Measurements from ENCODE around the gene CUL2. TPM values are rescaled to one million over a fixed set of nuclear protein-coding genes. Genes with fewer than 3 reads are reported as not detected.
"Not testable (repeated sequence)": the region's sequence is repeated elsewhere in the genome, so short reads cannot be mapped to it uniquely, and the experiment has no call there.

Gene CUL2
- total and polyA plus RNA-seq, 2 donors: 19.0 to 41.0 TPM

DNA sequence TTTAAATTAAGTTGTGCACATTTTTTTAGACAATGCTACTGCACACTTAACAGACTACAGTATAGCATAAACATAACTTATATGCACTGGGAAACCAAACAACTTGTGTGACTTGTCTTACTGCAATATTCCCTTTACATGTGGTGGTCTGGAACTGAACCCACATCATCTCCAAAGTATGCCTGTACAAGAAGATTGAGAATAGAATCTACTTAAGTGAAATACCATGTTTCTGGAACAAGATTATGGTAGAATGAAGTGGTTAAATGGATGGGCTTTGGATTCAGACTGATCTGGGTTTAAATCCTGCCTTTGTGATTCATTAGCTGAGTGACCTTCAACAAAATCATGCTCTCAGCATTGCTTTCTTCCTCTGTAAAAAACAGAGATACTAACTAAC, 30.7 kb downstream of the CUL2 start:
- Histone ChIP-seq H3K36me3 (ENCODE audit: insufficient read depth) (no peaks in the 10 kb centered on the region), H3K4me3 (ENCODE audit: low read depth, low read length) (no peak overlapping the region), H3K4me1 (ENCODE audit: insufficient read depth) (no peaks in the 10 kb centered on the region), H3K27ac (ENCODE audit: low read depth) (no peak overlapping the region)
- no peak for DNase-seq (ENCODE audit: extremely low spot score)

DNA sequence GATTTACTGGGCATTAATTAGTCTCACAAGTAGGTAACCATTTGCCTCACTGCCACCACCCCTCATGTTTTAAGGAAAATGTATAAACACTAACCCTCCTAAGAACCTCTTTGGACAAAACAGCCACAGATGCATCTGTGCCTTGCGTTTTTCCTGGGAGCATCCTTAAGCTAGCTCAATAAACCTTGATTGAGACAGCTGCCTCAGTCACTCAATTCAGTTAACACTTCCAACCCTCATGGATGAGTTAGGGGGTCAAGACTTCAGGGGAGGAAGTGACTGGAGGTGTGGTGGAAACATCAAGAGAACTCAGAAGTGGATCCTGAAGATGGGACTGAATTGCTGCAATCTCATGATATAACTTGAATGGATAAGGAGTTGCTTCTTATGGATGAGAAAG, 31.5 kb downstream of the CUL2 start:
- no peaks in the 10 kb centered on the region for H3K4me1 ChIP-seq (ENCODE audit: insufficient read depth)
- H3K27ac ChIP-seq (ENCODE audit: low read depth): no peak overlapping the region
- WGBS: 63% methylated on average over 1 of the region's 1 CpG
- no peak overlapping the region for H3K4me3 ChIP-seq (ENCODE audit: low read depth, low read length)
- no peak for DNase-seq (ENCODE audit: extremely low spot score)
- H3K36me3 ChIP-seq (ENCODE audit: insufficient read depth): no peaks in the 10 kb centered on the region

DNA sequence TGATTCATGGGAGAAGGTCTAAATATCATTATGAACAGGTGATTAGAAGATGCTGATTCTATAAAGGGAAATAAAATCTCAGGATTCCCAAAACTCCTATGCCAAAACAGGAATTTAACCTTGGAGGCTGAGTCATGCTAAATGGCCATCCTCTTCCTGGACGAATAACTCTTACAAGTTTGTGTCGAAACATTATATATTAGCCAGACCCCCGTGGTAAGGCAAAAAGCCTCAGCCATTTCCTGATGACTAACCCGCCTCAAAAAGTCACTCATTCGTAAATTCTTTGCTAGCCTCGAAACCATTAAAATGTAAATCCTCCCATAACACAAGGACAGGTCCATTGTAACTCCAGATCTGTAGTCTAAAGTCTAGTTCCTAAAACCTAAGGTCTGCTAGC, 32.0 kb downstream of the CUL2 start:
- no peak for DNase-seq (ENCODE audit: extremely low spot score)
- Histone ChIP-seq H3K27ac (ENCODE audit: low read depth) (no peak overlapping the region), H3K36me3 (ENCODE audit: insufficient read depth) (no peaks in the 10 kb centered on the region), H3K4me3 (ENCODE audit: low read depth, low read length) (no peak overlapping the region), H3K4me1 (ENCODE audit: insufficient read depth) (no peaks in the 10 kb centered on the region)
- WGBS: 66% methylated on average over 6 of the region's 6 CpGs

DNA sequence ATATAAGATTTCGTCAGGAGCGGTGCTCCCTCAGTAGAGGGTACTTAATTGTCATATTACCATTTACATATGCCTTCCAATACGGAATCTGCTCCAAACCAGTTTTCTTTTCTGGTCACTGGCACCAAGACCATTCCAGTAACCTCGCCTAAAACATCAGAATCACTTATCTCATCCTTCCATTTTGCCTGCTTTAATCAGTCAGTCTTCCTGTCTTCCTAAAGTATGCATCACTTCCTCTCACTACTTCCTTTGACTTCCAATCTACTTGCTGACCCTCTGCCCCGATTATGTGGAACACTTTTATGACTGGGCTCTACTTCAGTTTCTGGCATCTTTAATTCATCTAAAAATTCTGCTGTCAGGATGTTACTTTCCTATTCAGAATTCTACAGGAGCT, 33.5 kb downstream of the CUL2 start:
- Histone ChIP-seq H3K36me3 (ENCODE audit: insufficient read depth) (no peaks in the 10 kb centered on the region), H3K4me3 (ENCODE audit: low read depth, low read length) (no peak overlapping the region), H3K27ac (ENCODE audit: low read depth) (no peak overlapping the region), H3K4me1 (ENCODE audit: insufficient read depth) (no peaks in the 10 kb centered on the region)
- WGBS: 79% methylated on average over 5 of the region's 5 CpGs
- no peak for DNase-seq (ENCODE audit: extremely low spot score)

DNA sequence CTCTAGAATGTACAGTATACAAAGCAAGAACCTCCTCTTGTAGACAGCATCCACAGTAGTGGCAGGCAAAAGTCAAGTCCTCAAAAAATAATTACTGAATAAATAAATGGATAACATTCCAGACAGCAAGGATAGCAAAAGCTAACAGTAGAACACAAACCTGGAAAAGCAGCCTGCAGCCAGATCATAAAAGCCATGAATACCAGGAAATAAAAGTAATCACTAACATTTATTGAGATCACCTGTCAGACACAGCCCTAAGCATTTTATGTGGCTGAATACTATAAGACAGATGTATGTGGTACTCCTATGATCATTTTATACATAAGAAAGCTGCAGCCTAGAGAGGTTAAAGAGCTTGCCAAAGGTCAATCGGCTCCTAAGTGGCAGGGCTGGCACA, 34.0 kb downstream of the CUL2 start:
- Histone ChIP-seq H3K4me1 (ENCODE audit: insufficient read depth) (no peaks in the 10 kb centered on the region), H3K4me3 (ENCODE audit: low read depth, low read length) (no peak overlapping the region), H3K27ac (ENCODE audit: low read depth) (no peak overlapping the region), H3K36me3 (ENCODE audit: insufficient read depth) (no peaks in the 10 kb centered on the region)
- 95% methylated on average over 1 of the region's 1 CpG for WGBS
- DNase-seq (ENCODE audit: extremely low spot score): no peak

DNA sequence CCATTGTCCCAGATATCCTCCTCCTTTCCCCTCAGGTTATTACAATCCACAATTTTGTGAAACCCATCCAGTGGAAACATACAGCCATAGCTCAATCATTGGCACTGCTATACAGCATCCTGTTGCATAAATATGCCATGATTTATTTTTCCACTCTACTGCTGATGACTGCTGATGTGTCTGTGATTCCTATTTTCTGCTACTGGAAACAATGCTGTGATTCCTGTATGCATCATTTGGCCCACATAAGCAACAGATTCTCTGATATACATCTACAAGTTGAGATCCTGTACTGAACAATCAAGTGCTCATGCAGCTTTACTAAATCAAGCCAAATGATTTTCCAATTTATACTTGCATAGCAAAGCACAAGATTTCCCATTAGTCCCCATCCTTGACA, 39.6 kb downstream of the CUL2 start:
- no peak for DNase-seq (ENCODE audit: extremely low spot score)
- no peak overlapping the region for H3K4me3 ChIP-seq (ENCODE audit: low read depth, low read length)
- no peaks in the 10 kb centered on the region for H3K4me1 ChIP-seq (ENCODE audit: insufficient read depth)
- no peak overlapping the region for H3K27ac ChIP-seq (ENCODE audit: low read depth)
- H3K36me3 ChIP-seq (ENCODE audit: insufficient read depth): no peaks in the 10 kb centered on the region

DNA sequence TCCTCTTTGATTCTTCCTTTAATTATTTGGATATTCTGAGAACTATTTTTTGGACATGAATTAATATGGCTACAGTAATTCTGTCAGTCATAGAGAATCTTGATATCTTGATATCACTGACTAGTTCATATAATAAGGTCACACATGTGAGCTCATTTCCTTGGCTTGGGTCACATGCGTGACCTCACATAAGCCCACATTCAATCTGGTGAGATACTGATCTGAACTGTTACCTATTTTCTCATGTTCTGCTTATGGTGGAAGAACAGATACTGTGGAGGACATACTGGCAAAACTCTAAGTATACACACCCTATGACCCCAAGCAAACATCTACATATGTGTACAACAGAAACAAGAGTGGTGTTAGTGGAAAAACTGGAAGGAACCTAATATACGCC, 44.1 kb downstream of the CUL2 start:
- Histone ChIP-seq H3K36me3 (ENCODE audit: insufficient read depth) (no peaks in the 10 kb centered on the region), H3K4me3 (ENCODE audit: low read depth, low read length) (no peak overlapping the region), H3K4me1 (ENCODE audit: insufficient read depth) (no peaks in the 10 kb centered on the region), H3K27ac (ENCODE audit: low read depth) (no peak overlapping the region)
- DNase-seq (ENCODE audit: extremely low spot score): no peak
- WGBS: 95% methylated on average over 2 of the region's 2 CpGs

DNA sequence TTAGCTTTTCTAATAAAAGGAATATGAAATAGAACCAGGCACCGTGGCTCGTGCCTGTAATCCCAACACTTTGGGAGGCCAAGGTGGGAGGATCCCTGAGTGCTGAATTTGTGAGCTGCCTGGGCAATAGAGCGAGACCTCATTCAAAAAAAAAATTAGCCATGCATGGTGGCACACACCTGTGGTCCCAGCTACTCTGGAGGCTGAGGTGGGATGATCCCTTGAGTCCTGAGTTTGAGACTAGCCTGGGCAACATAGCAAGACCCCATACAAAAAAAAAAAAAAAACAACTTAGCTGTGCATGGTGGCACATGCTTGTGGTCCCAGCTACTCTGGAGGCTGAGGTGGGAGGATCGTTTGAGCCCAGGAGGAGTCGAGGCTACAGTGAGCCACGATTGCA, 44.9 kb downstream of the CUL2 start:
- not testable (repeated sequence) for DNase-seq (ENCODE audit: extremely low spot score); H3K36me3 ChIP-seq (ENCODE audit: insufficient read depth); H3K4me3 ChIP-seq (ENCODE audit: low read depth, low read length); H3K27ac ChIP-seq (ENCODE audit: low read depth); H3K4me1 ChIP-seq (ENCODE audit: insufficient read depth)
- WGBS: 78% methylated on average over 6 of the region's 6 CpGs

DNA sequence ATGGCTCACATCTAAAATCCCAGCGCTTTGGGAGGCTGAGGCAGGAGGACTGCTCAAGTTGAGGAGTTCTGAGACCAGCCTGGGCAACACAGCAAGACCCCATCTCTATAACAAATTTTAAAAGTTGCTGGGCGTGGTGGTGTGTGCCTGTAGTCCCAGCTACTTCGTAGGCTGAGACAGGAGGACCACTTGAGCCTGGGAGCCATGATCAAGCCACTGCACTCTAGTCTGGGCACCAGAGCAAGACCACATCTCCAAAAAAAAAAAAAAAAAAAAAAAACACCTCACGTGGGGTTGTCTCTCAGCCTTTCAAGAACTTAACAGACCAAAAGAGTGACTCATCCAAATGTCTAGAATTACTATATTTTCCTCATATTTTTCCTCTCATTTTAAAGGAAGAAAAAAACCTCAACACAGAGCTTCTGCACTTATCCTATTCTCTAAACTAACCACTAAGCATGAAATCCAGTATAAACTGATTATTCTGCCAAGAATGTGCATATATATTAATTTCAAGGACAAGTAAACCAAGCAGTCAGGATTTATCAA, 46.3 kb downstream of the CUL2 start:
- Histone ChIP-seq H3K4me3 (ENCODE audit: low read depth, low read length) (no peak overlapping the region), H3K4me1 (ENCODE audit: insufficient read depth) (no peaks in the 10 kb centered on the region), H3K36me3 (ENCODE audit: insufficient read depth) (no peaks in the 10 kb centered on the region), H3K27ac (ENCODE audit: low read depth) (no peak overlapping the region)
- WGBS: 94% methylated on average over 4 of the region's 4 CpGs
- DNase-seq (ENCODE audit: extremely low spot score): no peak

DNA sequence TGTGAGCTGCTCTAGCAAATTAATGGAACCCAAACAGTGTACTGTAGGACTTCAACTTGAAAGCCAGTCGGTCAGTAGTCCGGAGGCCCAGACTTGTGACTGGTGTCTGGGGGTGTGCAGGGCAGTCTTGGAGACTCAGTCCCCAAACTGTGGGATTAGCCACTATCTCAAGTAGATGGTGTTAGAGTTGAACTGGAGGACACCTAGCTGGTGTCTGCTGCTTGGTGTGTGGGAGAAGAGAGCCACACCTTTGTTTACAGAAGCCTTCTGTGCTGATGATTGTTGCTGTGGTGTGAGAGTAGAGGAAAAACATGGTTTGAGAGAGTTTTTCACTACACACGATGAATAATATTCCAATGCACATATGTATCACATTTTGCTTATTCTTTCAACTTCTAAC, 47.4 kb downstream of the CUL2 start:
- Histone ChIP-seq H3K27ac (ENCODE audit: low read depth) (no peak overlapping the region), H3K4me1 (ENCODE audit: insufficient read depth) (no peaks in the 10 kb centered on the region), H3K4me3 (ENCODE audit: low read depth, low read length) (no peak overlapping the region), H3K36me3 (ENCODE audit: insufficient read depth) (no peaks in the 10 kb centered on the region)
- WGBS: 92% methylated on average over 3 of the region's 3 CpGs
- no peak for DNase-seq (ENCODE audit: extremely low spot score)

DNA sequence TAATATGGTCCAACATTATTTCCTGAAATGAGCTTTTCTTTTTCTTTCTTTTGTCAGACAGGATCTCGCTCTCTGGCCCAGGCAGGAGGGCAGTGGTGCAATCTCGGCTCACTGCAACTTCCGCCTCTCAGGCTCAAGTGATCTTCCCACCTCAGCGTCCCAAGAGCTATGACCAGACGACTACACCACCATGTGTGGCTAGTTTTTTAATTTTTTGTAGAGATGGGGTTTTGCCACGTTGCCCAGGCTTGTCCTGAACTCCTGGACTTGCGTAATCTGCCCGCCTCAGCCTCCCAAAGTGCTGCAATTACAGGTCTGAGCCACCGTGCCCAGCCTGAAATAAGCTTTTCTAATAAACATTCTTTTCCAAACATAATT, 48.6 kb downstream of the CUL2 start:
- no peak for DNase-seq (ENCODE audit: extremely low spot score)
- WGBS: 86% methylated on average over 9 of the region's 9 CpGs
- no peak overlapping the region for H3K27ac ChIP-seq (ENCODE audit: low read depth)
- no peaks in the 10 kb centered on the region for H3K4me1 ChIP-seq (ENCODE audit: insufficient read depth)
- H3K36me3 ChIP-seq (ENCODE audit: insufficient read depth): no peaks in the 10 kb centered on the region
- no peak overlapping the region for H3K4me3 ChIP-seq (ENCODE audit: low read depth, low read length)

DNA sequence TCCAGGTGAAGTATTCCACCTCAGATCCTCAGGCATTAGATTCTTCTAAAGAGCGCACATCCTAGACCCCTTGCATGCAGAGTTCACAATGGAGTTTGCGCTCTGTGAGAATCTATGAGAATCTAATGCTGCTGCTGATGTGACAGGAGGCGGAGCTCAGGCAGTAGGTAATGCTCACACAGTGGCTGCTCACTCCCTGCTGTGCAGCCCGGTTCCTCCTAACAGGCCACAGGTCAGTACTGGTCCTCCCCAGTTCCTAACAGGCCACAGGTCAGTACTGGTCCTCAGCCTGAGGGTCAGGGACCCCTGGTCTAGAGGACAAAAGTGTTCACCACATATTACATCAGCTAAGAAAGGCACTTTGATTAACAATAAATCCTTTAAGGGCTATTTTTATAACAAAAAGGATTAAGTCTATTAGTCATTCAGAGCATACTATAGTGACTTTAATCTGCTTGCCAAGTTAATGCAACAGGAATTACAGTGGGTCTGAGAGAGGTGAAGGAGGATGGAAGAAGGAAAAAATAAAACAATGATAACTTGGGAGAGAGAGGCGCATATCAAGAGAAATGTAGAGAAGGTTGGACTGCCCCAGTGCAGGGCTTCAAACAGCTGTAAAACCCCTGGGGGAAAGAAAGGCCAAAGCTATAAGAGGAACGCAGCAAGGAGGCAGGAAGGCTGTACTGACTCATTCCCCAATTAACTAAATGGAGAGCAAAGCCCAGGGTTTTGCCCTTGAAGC, 49.2 kb downstream of the CUL2 start:
- peaks cover 2% of the 10 kb centered on the region for H3K36me3 ChIP-seq (ENCODE audit: insufficient read depth)
- H3K27ac ChIP-seq (ENCODE audit: low read depth): no peak overlapping the region
- no peak overlapping the region for H3K4me3 ChIP-seq (ENCODE audit: low read depth, low read length)
- H3K4me1 ChIP-seq (ENCODE audit: insufficient read depth): no peaks in the 10 kb centered on the region
- no peak for DNase-seq (ENCODE audit: extremely low spot score)
- 78% methylated on average over 6 of the region's 6 CpGs for WGBS

DNA sequence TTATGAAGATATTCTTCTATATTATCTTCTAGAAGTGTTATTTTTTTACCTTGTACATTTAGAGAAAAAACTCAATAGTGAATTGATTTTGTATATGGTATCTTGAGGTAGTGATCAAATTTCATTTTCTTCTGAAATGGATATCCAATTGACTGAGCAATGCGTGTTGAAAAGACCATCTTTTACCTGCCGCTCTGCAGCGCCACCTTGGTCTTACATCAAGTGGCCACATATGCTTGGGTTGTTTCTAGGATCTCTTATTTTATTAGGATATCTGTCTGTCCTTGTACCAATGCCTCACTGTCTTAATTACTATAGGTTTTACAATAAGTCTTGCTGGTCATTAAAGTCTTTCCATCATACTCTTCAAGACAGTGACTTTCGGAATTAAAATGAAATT, 53.0 kb downstream of the CUL2 start:
- Histone ChIP-seq H3K4me3 (ENCODE audit: low read depth, low read length) (no peak overlapping the region), H3K4me1 (ENCODE audit: insufficient read depth) (no peaks in the 10 kb centered on the region), H3K36me3 (ENCODE audit: insufficient read depth) (peaks cover 2% of the 10 kb centered on the region), H3K27ac (ENCODE audit: low read depth) (no peak overlapping the region)
- no peak for DNase-seq (ENCODE audit: extremely low spot score)
- 98% methylated on average over 4 of the region's 4 CpGs for WGBS

DNA sequence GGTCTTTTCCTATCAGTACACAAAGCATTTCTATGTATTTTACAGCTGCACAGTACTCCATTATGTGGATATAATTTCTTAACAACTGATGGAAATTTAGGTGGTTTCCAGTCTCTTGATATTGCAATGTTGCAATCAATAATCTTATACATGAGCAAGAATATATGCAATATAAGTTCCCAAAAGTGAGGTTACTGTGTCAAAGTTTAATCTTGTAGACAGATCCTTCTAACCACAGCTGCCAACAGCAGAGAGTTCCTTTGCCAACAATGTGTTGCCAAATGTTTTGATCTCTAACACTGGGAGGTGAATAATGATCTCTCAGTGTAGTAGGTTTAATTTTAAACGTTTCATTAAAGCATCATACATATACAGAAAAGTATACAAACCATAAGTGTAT, 54.5 kb downstream of the CUL2 start:
- no peak overlapping the region for H3K4me3 ChIP-seq (ENCODE audit: low read depth, low read length)
- DNase-seq (ENCODE audit: extremely low spot score): no peak
- WGBS: 18% methylated on average over 1 of the region's 1 CpG
- H3K4me1 ChIP-seq (ENCODE audit: insufficient read depth): no peaks in the 10 kb centered on the region
- H3K36me3 ChIP-seq (ENCODE audit: insufficient read depth): peaks cover 2% of the 10 kb centered on the region
- no peak overlapping the region for H3K27ac ChIP-seq (ENCODE audit: low read depth)

DNA sequence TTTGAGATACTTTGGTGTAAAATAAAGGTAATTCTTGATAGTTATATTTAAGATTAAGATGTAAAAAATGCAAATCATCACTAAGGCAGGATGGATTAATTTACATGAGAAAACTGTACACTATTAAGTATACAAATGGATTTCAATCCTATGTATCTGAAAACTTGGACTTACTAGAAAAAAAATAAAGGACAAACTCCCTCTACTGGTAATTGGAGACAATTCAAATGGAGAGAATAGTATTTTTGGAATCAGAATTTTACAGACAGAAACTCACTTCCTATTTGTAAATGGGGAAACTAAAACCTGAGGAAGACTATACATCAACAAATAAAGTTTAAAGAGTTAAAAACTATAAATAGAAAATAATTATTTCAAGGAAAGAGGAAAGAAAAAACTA, 62.6 kb downstream of the CUL2 start:
- H3K27ac ChIP-seq (ENCODE audit: low read depth): no peak overlapping the region
- H3K4me1 ChIP-seq (ENCODE audit: insufficient read depth): no peaks in the 10 kb centered on the region
- H3K4me3 ChIP-seq (ENCODE audit: low read depth, low read length): no peak overlapping the region
- DNase-seq (ENCODE audit: extremely low spot score): no peak
- H3K36me3 ChIP-seq (ENCODE audit: insufficient read depth): no peaks in the 10 kb centered on the region

Measured in urinary bladder (tissue), 4 donors.